PFSK-1 (cell line): ENCODE measurements around the gene INPP4B.

Source experiments
- FOXP2 ChIP-seq: optimal IDR thresholded peaks from 2 replicates; pipeline ENCODE3; 2011; ENCODE audit warnings: borderline replicate concordance, control low read depth, inconsistent platforms; ENCODE audit not compliant: insufficient read depth; ENCODE audit errors: extremely low read length, extremely low read depth
- POLR2AphosphoS5 ChIP-seq: IDR thresholded peaks from 2 replicates; pipeline ENCODE4 v1.6.1; 2012; ENCODE audit warnings: low read depth, mild to moderate bottlenecking, control low read depth, low read length, moderate library complexity
- SIN3A ChIP-seq: IDR thresholded peaks from 2 replicates; pipeline ENCODE4 v1.6.1; 2012; ENCODE audit warnings: mild to moderate bottlenecking, low read length, moderate library complexity, borderline replicate concordance; ENCODE audit not compliant: insufficient read depth
- TAF1 ChIP-seq: IDR thresholded peaks from 2 replicates; pipeline ENCODE4 v1.6.1; 2012; ENCODE audit warnings: low read length, control low read depth, borderline replicate concordance; ENCODE audit not compliant: insufficient read depth
- TF ChIP-seq, protein P1 (sequence below), 2 experiments: IDR thresholded peaks; 2 replicates each; pipeline versions ENCODE4 v1.6.1 to v1.8.0; 2011 to 2012; ENCODE audit warnings: low read depth in 2 of 2, low read length in 2 of 2, control low read depth in 1 of 2, inconsistent platforms in 1 of 2, mild to moderate bottlenecking in 1 of 2, moderate library complexity in 1 of 2; ENCODE audit not compliant: insufficient read depth in 1 of 2

Gene INPP4B

GRCh38 chr4:142265536-142265935 lies 580.6 kb downstream of the INPP4B start:
- no peak for TF ChIP-seq POLR2AphosphoS5
- TF ChIP-seq TAF1, result no peak
- TF ChIP-seq, protein P1, sequence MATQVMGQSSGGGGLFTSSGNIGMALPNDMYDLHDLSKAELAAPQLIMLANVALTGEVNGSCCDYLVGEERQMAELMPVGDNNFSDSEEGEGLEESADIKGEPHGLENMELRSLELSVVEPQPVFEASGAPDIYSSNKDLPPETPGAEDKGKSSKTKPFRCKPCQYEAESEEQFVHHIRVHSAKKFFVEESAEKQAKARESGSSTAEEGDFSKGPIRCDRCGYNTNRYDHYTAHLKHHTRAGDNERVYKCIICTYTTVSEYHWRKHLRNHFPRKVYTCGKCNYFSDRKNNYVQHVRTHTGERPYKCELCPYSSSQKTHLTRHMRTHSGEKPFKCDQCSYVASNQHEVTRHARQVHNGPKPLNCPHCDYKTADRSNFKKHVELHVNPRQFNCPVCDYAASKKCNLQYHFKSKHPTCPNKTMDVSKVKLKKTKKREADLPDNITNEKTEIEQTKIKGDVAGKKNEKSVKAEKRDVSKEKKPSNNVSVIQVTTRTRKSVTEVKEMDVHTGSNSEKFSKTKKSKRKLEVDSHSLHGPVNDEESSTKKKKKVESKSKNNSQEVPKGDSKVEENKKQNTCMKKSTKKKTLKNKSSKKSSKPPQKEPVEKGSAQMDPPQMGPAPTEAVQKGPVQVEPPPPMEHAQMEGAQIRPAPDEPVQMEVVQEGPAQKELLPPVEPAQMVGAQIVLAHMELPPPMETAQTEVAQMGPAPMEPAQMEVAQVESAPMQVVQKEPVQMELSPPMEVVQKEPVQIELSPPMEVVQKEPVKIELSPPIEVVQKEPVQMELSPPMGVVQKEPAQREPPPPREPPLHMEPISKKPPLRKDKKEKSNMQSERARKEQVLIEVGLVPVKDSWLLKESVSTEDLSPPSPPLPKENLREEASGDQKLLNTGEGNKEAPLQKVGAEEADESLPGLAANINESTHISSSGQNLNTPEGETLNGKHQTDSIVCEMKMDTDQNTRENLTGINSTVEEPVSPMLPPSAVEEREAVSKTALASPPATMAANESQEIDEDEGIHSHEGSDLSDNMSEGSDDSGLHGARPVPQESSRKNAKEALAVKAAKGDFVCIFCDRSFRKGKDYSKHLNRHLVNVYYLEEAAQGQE (IDR thresholded peaks at IDR 0.05; ENCODE audit: insufficient read depth in 1 of 2, low read depth in 2 of 2, low read length in 2 of 2), result no peak
- no peak for TF ChIP-seq FOXP2
- TF ChIP-seq SIN3A, result no peak

GRCh38 chr4:142264961-142265360 lies 581.1 kb downstream of the INPP4B start:
- no peak for TF ChIP-seq SIN3A
- TF ChIP-seq TAF1, result no peak
- TF ChIP-seq, protein P1 (IDR thresholded peaks at IDR 0.05; ENCODE audit: insufficient read depth in 1 of 2, low read depth in 2 of 2, low read length in 2 of 2), result no peak
- no peak for TF ChIP-seq FOXP2
- no peak for TF ChIP-seq POLR2AphosphoS5

DNA sequence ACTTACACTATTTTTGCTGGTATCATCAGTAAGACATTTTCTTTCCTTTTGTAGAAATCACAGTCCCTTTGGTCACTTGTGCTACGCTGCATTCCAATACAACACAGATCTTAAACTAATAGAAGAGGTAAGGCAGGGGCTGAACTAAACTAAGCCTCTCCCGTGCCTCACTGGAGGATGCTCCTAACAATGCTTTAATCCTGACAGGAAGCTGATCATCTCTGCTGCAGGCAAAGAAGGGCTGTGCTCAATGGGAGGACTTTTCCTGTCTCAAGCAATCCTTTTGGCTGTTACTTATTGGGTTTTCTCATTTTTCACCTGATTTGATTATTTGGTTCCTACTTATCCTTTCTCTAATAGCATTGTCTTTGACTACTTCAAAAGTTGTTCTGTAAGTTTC lies 583.1 kb downstream of the INPP4B start:
- TF ChIP-seq, protein P1 (IDR thresholded peaks at IDR 0.05; ENCODE audit: insufficient read depth in 1 of 2, low read depth in 2 of 2, low read length in 2 of 2), result no peak

DNA sequence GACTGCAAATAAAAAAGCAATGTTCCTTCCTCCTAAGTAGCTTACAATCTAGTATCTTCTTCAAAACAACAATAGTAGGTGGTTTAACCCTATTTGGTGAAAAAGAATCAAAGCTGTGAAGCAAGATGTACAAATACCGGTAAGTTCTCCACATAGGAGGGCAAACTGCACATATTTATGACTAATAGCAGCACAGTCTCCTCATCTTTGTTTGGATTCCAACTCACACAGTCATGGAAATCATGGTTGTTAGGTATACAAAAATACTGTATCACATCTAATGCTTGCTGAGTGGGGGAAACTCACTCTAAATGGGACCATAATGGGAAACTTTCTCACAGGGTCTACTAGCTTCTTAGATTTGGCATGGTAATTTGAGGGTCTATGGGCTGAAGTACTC lies 597.2 kb downstream of the INPP4B start:
- TF ChIP-seq POLR2AphosphoS5, result no peak
- TF ChIP-seq FOXP2, result no peak
- TF ChIP-seq, protein P1 (IDR thresholded peaks at IDR 0.05; ENCODE audit: insufficient read depth in 1 of 2, low read depth in 2 of 2, low read length in 2 of 2), result no peak
- no peak for TF ChIP-seq SIN3A
- no peak for TF ChIP-seq TAF1

DNA sequence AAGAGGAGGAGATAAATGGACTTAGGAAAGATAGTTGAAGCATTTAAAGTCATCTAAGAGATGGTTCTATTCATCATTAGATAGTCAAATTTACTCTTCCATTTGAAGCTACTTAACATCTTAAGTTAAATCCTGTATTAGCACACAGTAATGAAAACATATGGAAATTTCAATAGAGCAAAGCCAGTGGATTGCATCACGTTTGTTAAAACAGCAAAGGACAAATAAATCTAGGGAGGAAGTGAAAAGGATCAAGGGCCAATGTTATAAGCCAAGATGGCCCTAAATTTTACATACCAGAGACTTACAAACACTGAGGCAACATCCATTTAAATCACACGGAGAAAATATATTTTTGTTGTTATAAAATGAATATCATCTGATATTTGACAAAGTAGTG lies 602.8 kb downstream of the INPP4B start:
- TF ChIP-seq, protein P1 (IDR thresholded peaks at IDR 0.05; ENCODE audit: insufficient read depth in 1 of 2, low read depth in 2 of 2, low read length in 2 of 2), result no peak
- TF ChIP-seq SIN3A, result no peak
